Testis (tissue), 2 donors: ENCODE data around the gene HOMER2.

ENCODE experiments used
- CTCF ChIP-seq, 3 experiments: fragments of 450-650 bp in 2 of 3; fragments of 200-600 bp in 1 of 3; sonication (generic) in 1 of 3; IDR thresholded peaks; one replicate each; pipeline ENCODE4 v1.5.1; 2016 to 2019; ENCODE audit warnings: antibody characterized with exemption in 3 of 3, mild to moderate bottlenecking in 2 of 3, moderate library complexity in 1 of 3
- POLR2A ChIP-seq: fragments of 450-650 bp; IDR thresholded peaks from one replicate; pipeline ENCODE4 v1.6.1; 2017; ENCODE audit warnings: antibody characterized with exemption, mild to moderate bottlenecking, moderate library complexity

GRCh38 chr15:82850731-82851130 is 101.8 kb downstream of the HOMER2 start:
- TF ChIP-seq CTCF (IDR thresholded peaks at IDR 0.05) (no peak), POLR2A (no peak)
